ENCODE measurements around the gene CEACAM19.
"Not testable (repeated sequence)": the region's sequence is repeated elsewhere in the genome, so short reads cannot be mapped to it uniquely, and the experiment has no call there.

The CEACAM19 gene

DNA sequence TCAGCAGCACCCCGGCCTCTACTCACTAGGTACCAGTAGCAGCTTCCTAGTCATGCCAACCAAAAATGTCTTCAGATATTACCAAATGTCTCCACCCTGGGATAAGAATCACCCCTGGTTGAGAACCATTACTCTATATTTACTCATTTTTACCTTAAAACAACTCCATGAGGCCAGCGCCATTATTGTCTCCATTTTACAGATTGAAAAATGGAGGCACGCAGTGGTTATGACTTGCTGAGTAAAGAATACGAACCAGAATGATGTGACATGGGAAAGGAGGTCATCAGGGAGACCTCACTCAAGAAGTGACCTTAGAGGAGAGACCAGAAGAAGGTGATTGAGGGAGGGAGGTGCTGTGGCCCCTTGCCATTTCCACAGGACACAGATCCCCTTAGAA lies 2.2 kb downstream of the CEACAM19 start:
- DNase-seq (ENCODE audit: low read depth in 2 of 2): no peak

DNA sequence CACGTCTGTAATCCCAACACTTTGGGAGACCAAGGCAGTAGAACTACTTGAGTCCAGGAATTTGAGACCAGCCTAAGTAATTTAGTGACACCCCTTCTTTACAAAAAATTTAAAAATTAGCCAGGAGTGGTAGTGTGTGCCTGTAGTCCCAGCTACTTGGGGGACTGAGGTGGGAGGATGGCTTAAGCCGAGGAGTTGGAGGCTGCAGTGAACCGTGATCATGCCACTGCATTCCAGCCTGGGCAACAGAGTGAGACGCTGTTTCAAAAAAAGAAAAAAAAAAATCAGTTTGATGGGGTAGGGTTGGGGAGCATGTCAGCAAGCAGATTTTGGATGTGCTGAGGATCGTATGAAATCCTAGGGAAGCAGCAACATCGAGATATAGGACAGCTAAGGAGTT lies 4.2 kb downstream of the CEACAM19 start:
- DNase-seq (ENCODE audit: low read depth in 2 of 2): no peak

DNA sequence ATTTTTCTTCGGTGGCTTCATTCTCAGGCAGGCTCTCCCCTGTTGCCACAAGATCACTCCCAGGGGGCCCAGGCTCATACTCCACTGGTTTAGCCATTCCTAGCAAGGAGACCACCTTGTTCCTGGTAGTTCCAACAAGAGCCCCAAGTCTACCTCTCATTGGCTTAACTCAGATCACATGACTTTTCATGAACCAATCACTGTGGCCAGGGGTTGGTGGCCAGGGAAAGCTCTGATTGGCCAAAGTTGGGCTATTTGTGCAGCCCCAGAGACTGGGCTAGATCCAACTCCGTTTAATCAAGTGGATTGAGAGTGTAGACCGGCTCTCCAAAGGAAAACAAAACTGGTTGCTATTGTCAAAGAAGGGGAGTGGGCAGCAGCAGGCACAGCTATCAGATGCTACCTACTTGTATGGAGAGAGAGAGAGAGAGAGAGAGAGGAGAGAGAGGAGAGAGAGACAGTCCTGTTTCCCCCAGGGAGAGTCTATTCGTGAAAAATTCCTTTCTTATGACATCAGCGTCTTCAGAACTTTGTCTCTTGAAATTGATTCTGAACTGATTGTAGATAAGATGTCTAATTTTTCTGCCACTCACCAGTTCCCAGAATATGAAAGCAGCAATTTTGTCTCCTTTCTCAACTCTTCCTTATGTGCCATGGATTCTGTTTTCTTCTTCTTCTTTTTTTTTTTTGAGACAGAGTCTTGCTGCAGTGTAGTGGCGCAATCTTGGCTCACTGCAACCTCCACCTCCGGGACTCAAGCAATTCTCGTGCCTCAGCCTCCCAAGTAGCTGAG lies 5.9 kb downstream of the CEACAM19 start:
- DNase-seq (ENCODE audit: low read depth in 2 of 2): peak; percentile 44 to 47

DNA sequence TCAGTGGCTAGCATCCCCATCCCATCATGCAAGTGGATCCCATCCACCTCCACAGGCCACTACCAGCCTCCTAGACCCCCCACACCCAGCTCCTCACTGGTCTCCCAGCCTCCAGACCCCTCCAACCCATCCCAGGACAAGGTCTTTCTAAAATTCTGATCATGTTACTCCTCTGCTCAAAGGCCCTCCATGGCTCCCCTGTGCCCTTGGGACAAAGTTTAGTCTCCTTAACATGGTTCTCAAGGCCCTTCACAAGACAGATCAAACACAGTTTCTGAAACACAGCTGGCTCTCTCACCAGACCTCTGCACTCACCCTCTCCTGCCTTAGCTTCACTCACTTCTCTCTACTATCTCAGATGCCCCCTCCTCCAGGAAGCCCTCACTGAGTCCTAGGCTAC lies 9.3 kb downstream of the CEACAM19 start:
- no peak for DNase-seq (ENCODE audit: low read depth in 2 of 2)

DNA sequence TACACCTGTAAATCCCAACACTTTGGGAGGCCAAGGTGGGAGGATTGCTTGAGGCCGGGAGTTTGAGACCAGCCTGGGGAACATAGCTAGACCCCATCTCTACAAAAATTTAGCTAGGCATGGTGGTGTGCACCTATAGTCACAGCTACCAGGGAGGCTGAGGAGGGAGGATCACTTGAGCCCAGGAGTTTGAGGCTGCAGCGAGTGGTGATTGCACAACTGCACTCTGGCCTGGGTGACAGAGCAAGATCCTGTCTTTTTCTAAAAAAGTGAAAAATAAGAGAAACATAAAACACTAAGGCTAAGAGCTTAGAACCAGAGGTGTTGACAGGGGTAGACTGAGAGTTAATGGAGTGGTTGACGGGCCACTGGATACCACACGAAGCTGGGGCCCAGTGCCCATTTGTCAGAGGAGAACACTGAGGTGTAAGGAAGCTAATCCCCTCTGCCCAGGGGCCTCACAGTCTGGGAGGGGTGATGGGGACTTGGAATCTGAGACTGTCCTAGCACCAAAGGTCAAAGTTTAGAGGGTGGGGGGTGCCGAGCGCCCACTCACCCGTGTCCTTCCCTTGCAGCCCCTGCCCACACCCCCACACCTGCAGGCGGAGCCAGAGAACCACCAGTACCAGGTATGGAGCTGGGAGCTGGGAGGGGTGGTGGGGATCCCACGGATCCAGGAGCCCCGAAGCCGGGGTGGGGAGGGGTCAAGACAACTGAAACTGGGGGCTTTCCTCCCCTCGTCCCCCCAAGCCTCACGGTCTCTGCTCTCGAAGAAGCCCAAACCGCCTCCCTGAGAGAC lies 10.9 kb downstream of the CEACAM19 start:
- DNase-seq (ENCODE audit: low read depth in 2 of 2): no peak

DNA sequence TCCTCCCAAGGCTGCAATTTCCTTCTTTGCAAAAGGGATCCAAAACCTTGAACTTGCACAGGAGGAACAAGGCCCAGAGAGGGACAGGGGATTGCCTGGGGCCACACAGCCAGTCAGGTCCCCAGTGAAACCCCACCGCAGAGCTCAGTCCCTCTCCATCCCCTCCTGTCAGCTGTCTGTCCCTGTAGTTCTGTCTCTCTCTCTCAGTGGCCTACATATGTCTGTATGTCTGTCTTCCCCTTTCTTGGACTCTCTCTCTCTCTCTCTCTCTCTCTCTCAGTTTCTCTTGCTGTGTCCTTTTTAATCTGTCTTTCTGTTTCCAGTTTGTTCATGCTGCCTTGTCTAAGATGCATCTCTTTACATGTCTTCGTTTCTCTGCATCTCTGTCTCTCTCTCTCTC lies 11.5 kb downstream of the CEACAM19 start:
- DNase-seq (ENCODE audit: low read depth in 2 of 2): no peak

DNA sequence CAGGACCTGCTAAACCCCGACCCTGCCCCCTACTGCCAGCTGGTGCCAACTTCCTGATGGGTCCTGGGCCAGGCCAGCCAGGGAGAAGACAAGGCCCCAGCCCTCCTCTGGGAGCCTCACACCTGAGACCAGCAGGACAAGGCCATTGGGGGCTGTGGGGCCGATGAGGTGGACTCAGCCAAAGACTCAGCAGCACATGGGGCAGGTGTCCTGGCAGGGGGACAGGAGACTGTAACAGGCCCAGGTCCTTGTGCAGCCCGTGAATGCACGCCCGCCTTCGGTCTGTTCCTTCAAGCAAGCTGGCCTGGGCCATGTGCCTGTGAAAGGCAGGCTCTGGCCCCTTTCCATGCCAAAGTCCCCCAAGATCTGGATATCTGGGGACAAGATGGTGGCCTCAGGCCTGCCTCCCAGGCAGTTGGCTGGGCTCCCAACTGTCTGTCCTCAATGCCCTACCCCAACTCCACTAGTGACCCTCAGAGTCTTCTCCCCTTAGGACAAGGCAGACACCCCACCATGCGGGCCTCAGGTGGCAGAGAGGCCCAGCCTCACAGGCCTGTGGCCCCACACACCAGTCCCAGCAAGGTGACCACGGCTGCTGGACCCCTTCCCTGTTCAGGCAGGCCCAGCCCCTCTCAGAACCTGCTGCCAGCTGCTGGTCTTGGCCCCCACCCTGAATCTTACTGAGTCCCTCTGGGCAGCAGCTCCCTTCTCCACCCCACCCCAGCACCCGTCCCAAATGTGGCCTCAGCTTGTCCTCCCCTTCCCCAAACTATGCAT lies 12.3 kb downstream of the CEACAM19 start:
- DNase-seq (ENCODE audit: low read depth in 2 of 2): no peak

DNA sequence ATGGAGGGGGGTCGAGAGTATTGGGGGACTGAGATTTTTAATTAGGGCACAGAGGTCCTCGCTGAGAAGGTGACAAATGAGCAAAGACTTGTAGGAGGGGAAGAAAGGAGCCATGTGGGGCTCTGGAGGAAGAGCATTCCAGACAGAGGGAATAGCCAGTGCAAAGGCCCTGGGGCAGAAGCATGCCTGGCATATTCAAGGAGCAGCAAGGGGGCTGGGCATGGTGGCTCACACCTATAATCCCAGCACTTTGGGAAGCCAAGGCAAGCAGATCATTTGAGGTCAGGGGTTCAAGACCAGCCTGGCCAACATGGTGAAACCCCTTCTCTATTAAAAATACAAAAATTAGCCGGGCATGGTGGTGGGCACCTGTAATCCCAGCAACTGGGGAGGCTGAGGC lies 13.1 kb downstream of the CEACAM19 start:
- not testable (repeated sequence) for DNase-seq (ENCODE audit: low read depth in 2 of 2)

DNA sequence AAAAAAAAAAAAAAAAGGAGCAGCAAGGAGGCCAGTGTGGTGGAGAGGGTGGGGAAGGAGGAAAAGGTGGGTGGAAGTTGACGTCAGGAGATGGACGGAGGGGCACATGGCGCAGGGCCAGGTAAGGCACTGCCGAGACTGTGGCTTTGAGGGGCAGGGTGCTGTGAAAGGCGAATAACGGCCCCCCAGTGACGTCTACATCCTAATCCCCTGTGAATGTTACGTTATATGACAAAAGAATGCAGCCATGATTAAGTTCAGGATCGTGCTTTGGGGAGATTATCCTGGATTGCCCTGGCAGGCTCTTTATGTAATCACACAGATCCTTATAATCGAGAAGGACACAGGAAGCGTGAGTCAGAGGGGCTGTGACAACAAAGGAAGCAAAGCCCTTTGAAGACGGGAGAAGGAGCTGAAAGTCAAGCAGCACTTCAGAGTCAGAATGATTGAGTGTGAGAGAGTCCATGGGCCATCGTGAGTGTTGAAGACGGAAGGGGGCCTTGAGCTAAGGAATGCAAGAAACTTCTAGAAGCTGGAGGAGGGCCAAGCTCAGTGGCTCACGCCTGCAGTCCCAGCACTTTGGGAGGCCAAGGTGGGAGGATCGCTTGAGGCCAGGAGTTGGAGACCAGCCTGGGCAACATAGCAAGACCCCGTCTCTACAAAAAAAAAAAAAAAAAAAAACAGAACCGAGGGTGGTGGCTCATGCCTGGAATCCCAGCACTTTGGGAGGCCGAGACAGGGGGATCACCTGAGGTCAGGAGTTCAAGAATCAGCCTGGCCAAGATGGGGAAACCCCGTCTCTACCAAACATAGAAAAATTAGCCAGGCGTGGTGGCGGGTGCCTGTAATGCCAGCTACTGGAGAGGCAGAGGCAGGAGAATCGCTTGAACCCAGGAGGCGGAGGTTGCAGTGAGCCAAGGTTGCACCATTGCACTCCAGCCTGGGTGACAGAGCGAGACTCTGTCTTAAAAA lies 13.9 kb downstream of the CEACAM19 start:
- peak; percentile 73 to 76 for DNase-seq (ENCODE audit: low read depth in 2 of 2)

DNA sequence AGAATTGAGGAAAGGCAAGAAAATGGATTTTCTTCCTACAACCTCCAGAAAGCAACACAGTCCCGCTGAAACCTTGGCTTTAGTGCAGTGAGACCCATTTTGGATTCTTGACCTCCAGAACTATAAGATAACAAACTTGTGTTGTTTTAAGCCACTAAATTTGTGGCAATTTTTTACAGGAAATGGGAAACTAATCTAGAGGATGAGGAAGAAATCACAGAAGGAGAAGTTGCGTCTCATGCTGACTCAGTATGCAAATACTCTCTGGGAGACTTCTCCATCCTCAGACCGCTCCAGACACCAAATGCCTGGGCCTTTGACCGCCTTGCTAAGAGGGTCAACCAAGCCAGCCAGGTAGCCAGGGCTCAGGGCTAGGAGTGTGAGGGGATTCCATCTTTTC lies 14.6 kb downstream of the CEACAM19 start:
- DNase-seq (ENCODE audit: low read depth in 2 of 2): no peak

DNA sequence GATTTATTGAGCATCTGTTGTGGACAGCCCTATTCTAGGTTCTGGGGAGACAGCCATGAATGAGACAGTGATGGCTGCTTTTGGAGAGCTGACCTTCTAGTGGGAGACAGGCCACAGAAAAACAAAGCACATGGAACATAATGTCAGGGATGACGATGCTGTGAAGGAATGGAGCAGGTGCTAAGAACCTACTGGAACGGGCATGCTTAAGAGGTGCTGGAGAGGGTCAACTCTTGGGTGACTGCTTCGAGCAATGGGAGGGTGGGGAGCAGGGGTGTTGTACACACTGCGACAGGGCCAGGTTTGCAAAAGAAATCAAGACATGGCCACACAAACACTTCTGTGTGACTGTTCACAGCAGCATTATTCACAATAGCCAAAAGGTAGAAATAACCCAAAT lies 15.6 kb downstream of the CEACAM19 start:
- DNase-seq (ENCODE audit: low read depth in 2 of 2): no peak

DNA sequence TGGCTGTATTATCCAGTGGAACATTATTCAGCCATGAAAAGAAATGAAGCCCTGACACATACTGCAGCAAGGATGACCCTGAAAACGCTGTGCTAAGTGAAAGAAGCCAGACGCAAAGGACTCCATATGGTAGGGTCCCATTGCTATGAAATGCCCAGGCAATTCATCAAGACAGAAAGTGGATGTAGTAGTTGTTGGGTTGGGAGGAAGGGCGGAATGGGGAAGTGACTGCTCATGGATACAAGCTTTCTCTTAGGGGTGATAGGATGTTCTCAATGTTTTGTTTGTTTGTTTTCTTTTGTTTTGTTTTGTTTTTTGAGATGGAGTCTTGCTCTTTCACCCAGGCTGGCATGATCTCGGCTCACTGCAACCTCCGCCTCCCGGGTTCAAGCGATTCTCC lies 16.6 kb downstream of the CEACAM19 start:
- no peak for DNase-seq (ENCODE audit: low read depth in 2 of 2)

DNA sequence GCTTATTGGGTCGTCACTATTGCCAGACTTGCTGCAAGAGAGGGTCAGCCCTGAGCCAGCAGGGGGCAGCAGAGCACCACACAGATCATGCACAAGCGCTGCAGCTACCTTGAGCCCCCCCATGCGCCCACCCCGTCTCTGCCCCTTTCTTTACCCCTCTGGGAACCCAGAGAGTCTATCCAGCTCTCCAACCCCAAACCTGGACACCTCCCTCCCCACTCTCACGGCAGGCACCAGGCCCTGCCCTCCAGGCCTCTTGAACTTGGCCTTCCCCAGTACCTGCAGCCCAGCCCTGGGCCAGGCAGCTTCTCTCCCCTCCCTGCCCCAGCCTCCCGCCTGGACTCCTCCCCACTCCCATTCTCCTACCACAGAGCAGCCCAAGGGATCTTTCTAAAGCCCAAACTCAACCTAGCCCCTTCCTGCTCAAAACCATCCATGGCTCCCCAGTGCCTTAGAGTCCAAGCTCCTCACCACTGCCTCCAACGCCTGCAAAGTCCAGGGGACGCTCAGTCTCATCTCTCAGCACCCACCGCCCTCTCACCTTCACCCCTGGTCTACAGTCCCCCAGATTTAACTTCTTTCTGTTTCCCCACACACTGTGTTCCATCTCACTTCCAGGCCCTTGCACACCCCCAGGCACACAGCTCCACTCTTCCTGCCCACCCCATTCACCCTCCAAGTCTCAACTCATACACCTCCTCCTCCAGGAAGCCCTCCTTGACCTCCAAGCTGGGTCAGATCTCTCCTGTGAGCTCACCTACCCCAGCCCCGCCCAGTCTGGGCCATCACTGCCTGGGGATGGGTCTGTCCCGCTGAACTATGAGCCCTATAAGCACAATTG lies 18.2 kb downstream of the CEACAM19 start:
- peak; percentile 24 to 33 for DNase-seq (ENCODE audit: low read depth in 2 of 2)

DNA sequence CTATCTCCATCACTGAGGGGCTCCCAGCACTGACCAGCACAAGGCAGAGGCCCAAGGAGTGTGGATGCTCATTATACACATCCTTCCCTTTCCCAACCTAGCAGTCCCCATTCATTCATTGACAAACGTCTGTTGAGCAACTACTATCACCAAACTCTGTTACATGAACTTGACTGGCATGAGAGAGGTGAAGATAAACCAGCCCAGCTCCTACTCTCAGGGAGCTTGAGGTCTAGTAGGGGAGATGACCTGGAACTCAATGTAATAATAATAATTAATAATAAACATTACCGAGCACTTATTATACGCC lies 18.8 kb downstream of the CEACAM19 start:
- DNase-seq (ENCODE audit: low read depth in 2 of 2): no peak

DNA sequence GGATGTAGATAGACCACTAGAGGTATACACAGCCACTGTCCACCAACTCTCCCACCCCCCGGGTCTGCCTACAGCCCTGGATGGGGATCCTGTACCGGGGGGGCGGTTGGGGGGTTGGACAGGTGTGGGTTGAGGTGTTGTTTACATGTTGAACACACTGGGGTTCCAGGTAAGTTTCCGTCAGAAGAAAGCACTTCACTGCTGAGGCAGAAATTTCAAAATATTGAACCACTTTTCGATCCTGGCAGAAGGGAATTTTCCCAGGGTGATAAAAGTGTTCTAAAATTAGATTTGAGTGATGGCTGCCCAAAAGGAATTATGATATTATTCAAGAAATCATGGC lies 21.1 kb downstream of the CEACAM19 start:
- DNase-seq (ENCODE audit: low read depth in 2 of 2): no peak

DNA sequence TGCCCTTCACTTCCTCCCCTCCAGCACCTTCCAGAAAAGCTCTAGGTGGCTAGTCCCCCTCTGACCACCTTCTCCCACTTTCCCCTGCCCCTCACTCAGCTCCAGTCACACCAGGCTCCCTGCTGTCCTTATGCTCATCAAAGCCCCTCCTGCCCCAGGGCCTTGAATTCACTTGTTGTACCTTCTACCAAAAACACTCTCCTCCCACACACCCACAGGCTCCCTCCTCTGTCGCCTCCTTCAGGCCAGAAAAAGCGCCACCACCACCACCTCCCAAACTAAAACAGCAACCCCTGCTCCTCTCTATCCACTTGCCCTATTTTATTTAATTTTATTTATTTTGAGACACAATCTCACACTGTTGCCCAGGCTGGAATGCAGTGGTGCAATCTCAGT lies 22.9 kb downstream of the CEACAM19 start:
- DNase-seq (ENCODE audit: low read depth in 2 of 2): no peak

DNA sequence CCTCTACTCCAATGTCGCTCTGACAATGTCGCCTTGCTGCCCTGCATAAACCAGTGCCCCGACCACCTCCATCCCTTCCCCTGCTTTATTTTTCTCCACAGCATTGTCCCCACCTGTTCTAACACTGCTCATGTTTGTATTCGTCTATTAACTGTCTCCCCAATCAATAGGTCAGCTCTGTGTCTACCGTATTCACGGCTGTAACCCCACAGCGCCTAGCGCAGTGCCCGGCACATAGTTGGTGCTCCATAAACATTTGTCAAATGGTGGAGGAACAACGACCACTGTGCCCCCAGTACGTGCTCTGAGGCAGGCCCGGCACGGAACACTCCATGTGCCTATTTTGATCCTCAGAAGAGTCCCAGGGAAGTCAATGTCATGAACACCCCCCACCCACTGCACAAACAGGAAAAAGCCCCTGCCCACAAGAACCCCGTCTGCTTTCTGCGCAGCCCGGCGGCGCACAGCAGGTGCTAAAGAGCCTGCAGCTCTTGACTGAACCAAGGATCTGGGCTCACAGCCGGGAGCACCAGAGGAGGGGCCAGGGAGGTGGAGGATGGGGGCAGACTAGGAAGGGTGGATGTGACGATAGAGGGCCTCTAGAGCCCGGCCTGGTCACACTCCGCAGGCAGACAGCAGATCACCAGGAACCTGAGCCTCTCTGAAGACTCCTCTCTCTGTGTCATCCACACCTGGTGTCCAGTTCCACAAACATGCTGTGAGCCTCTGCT lies 25.8 kb downstream of the CEACAM19 start:
- DNase-seq (ENCODE audit: low read depth in 2 of 2): no peak

DNA sequence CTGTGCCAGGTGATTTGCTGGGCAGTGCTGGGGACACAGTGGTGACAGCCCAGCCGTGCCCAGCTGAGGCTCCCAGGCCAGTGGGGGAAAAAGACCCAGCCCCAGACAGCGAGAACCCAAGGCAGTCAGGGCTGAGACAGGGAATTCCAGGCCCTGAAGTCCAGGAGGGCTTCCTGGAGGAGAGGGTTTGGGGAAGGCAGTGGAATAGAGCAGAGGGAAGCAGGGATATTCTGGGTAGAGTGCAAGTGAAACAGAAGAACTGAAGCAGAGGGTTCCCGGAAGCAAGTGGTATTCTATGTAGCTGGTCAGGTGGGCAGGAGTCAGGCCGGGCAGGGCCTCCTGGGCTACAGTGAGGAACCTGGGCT lies 26.4 kb downstream of the CEACAM19 start:
- DNase-seq (ENCODE audit: low read depth in 2 of 2): no peak

DNA sequence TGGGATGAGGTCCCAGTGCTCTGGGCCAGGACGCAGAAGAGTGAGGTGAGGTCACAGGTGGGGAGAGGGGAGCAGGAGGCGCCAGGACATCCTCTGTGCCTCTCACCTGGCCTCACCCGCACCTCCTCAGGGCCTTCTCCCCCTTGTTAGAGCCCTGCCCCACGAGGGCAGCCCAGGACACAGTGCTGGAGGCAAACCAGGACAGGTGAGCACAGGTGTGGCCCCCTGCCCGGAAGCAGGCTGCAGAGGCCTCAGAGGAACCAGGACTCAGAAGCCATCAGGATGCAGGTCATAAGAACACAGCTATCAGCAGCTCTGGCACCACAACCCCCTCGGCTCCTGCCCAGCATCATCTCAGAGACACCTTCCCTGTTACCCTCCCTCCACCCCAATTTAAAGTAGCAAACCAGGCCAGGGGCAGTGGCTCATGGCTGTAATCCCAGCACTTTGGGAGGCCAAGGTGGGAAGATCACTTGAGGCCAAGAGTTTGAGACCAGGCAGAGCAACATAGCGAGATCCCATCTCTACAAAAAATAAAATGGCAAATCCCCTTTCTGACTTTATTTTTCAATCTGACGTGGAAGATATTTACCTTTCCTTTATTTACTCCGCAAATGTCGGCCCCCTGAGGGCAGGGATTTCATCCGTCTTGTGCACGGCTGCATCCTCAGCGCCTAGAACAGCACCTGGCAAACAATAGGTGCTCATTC lies 27.4 kb downstream of the CEACAM19 start, which contains the start of gene CEACAM16:
TSS of gene CEACAM16 (plus strand) at position 660 of the 710 bp plus-strand sequence. CDS start 2,306 bp downstream, outside the sequence.
- no peak for DNase-seq (ENCODE audit: low read depth in 2 of 2)
